H1 (cell line): ENCODE measurements around the gene CYLD. TPM values are rescaled to one million over a fixed set of nuclear protein-coding genes. Genes with fewer than 3 reads are reported as not detected.

ENCODE experiments used
- CTCF ChIA-PET: fragments of 300-600 bp; sonication (Branson Sonifier 250); formaldehyde crosslinking; loops from one replicate; lab custom pipeline; 2021; ENCODE audit not compliant: partially characterized antibody; lab: Charles Lee
- POLR2A ChIA-PET: fragments of 300-600 bp; sonication (Branson Sonifier 250); formaldehyde crosslinking; loops from one replicate; lab custom pipeline; 2021; ENCODE audit warnings: inconsistent platforms; ENCODE audit not compliant: partially characterized antibody; lab: Charles Lee
- DNase-seq, 2 experiments: peaks; one replicate each; pipeline versions ENCODE4 v3.0.0 to v3.0.0-alpha.2; 2010 to 2022; ENCODE audit warnings: low spot score in 2 of 2, low read depth in 1 of 2, mixed read lengths in 1 of 2
- FAIRE-seq: peaks from 2 replicates; lab custom pipeline; 2011; peaks lifted over from hg19 to GRCh38; lab: Jason Lieb, UNC
- H2AFZ ChIP-seq: 2 replicates; pipeline ENCODE4 v1.8.1; 2012; ENCODE audit warnings: low read length, inconsistent platforms
- H2AK5ac ChIP-seq: 2 replicates; pipeline ENCODE4 v1.6.1; 2013; ENCODE audit warnings: low read depth, low read length
- H2BK120ac ChIP-seq: replicated peaks from 2 replicates; pipeline ENCODE3; 2013; ENCODE audit warnings: low read depth, low read length, inconsistent platforms
- H2BK12ac ChIP-seq: 2 replicates; pipeline ENCODE4 v1.6.1; 2013; ENCODE audit warnings: low read depth, low read length
- H2BK15ac ChIP-seq: 2 replicates; pipeline ENCODE4 v1.6.1; 2013; ENCODE audit warnings: low read length
- H2BK20ac ChIP-seq: 2 replicates; pipeline ENCODE4 v1.6.1; 2013; ENCODE audit warnings: low read length
- H2BK5ac ChIP-seq: 2 replicates; pipeline ENCODE4 v1.6.1; 2013; ENCODE audit warnings: low read depth, low read length
- H3K14ac ChIP-seq: 2 replicates; pipeline ENCODE4 v1.6.1; 2013; ENCODE audit warnings: inconsistent platforms; ENCODE audit not compliant: insufficient read length
- H3K18ac ChIP-seq: 2 replicates; pipeline ENCODE4 v1.6.1; 2013; ENCODE audit warnings: low read length; ENCODE audit errors: extremely low read depth
- H3K23ac ChIP-seq: 2 replicates; pipeline ENCODE4 v1.6.1; 2013; ENCODE audit warnings: inconsistent platforms; ENCODE audit not compliant: insufficient read length
- H3K23me2 ChIP-seq: 2 replicates; pipeline ENCODE4 v1.6.1; 2013; ENCODE audit warnings: low read depth, low read length
- H3K27ac ChIP-seq: 2 replicates; pipeline ENCODE4 v1.6.1; 2011; ENCODE audit warnings: low read depth, low read length, inconsistent platforms
- H3K27me3 ChIP-seq, 4 experiments: replicated peaks in 1 of 4; 1 replicate in 1 of 4; 2 replicates in 3 of 4; pipeline versions ENCODE4 v1.6.1 to v1.8.1; 2011 to 2013; ENCODE audit warnings: low read length in 3 of 4, mild to moderate bottlenecking in 3 of 4, inconsistent platforms in 2 of 4, mixed read lengths in 2 of 4, moderate library complexity in 1 of 4; ENCODE audit not compliant: control insufficient read depth in 3 of 4, insufficient read depth in 3 of 4; ENCODE audit errors: extremely low read depth in 1 of 4
- H3K36me3 ChIP-seq, 4 experiments: 2 replicates each; pipeline versions ENCODE4 v1.6.1 to v1.8.1; 2011 to 2013; ENCODE audit warnings: mild to moderate bottlenecking in 4 of 4, low read length in 3 of 4, moderate library complexity in 2 of 4, control low read depth in 1 of 4, inconsistent platforms in 1 of 4; ENCODE audit not compliant: insufficient read depth in 4 of 4, control insufficient read depth in 2 of 4
- H3K4ac ChIP-seq: replicated peaks from 2 replicates; pipeline ENCODE3; 2013; ENCODE audit warnings: low read length, low read depth, mixed read lengths, inconsistent platforms; ENCODE audit not compliant: insufficient read length
- H3K4me1 ChIP-seq, 4 experiments: replicated peaks in 1 of 4; 1 replicate in 1 of 4; 2 replicates in 3 of 4; pipeline versions ENCODE4 v1.6.1 to v1.8.1; 2011 to 2013; ENCODE audit warnings: low read length in 3 of 4, inconsistent platforms in 2 of 4, mixed read lengths in 1 of 4; ENCODE audit not compliant: insufficient read depth in 4 of 4, control insufficient read depth in 3 of 4
- H3K4me2 ChIP-seq, 2 experiments: 2 replicates each; pipeline versions ENCODE4 v1.6.1 to v1.8.1; 2011 to 2013; ENCODE audit warnings: low read depth in 2 of 2, low read length in 2 of 2, control low read depth in 1 of 2, inconsistent platforms in 1 of 2, mild to moderate bottlenecking in 1 of 2; ENCODE audit not compliant: insufficient read depth in 1 of 2
- H3K4me3 ChIP-seq, 4 experiments: fragments of 200-600, 300-600 bp in 1 of 4; sonication (generic), shearing (Covaris generic), sonication (Bioruptor Twin) in 1 of 4; 2 replicates each; pipeline versions ENCODE4 v1.5.1 to v1.8.1; 2011 to 2016; ENCODE audit warnings: low read length in 4 of 4, low read depth in 3 of 4, control low read depth in 2 of 4, inconsistent platforms in 2 of 4, mild to moderate bottlenecking in 2 of 4, mixed read lengths in 1 of 4, moderate library complexity in 1 of 4; ENCODE audit not compliant: insufficient read depth in 2 of 4; ENCODE audit errors: extremely low read depth in 1 of 4
- H3K56ac ChIP-seq: replicated peaks from 2 replicates; pipeline ENCODE3; 2013; ENCODE audit warnings: low read depth, mild to moderate bottlenecking, mixed read lengths, low read length, inconsistent platforms; ENCODE audit not compliant: insufficient read length
- H3K79me1 ChIP-seq: 2 replicates; pipeline ENCODE4 v1.6.1; 2013; ENCODE audit warnings: low read depth, low read length, control low read depth
- H3K79me2 ChIP-seq, 2 experiments: 2 replicates each; pipeline versions ENCODE4 v1.6.1 to v1.8.1; 2012 to 2013; ENCODE audit warnings: low read length in 2 of 2, mild to moderate bottlenecking in 2 of 2, inconsistent platforms in 1 of 2; ENCODE audit not compliant: insufficient read depth in 2 of 2, control insufficient read depth in 1 of 2
- H3K9ac ChIP-seq, 4 experiments: replicated peaks in 1 of 4; 1 replicate in 1 of 4; 2 replicates in 3 of 4; pipeline versions ENCODE4 v1.6.1 to v1.8.1; 2011 to 2013; ENCODE audit warnings: low read depth in 3 of 4, low read length in 3 of 4, control low read depth in 2 of 4, mild to moderate bottlenecking in 2 of 4, moderate library complexity in 2 of 4, inconsistent platforms in 1 of 4; ENCODE audit errors: extremely low read depth in 1 of 4
- H3K9me3 ChIP-seq, 2 experiments: 2 replicates each; pipeline versions ENCODE4 v1.6.1 to v1.8.1; 2012 to 2013; ENCODE audit warnings: mild to moderate bottlenecking in 2 of 2, moderate library complexity in 2 of 2, control low read depth in 1 of 2, inconsistent platforms in 1 of 2, low read depth in 1 of 2, low read length in 1 of 2, mixed read lengths in 1 of 2; ENCODE audit not compliant: insufficient read depth in 2 of 2
- H4K20me1 ChIP-seq, 2 experiments: replicated peaks in 1 of 2; 2 replicates each; pipeline versions ENCODE3 to v1.8.1; 2011 to 2013; ENCODE audit warnings: inconsistent platforms in 2 of 2, low read length in 2 of 2, mild to moderate bottlenecking in 1 of 2; ENCODE audit not compliant: insufficient read depth in 2 of 2, control insufficient read depth in 1 of 2
- H4K5ac ChIP-seq: 2 replicates; pipeline ENCODE4 v1.6.1; 2013; ENCODE audit warnings: low read length, low read depth, mixed read lengths, inconsistent platforms; ENCODE audit not compliant: insufficient read length
- H4K8ac ChIP-seq: 2 replicates; pipeline ENCODE4 v1.8.0; 2013; ENCODE audit warnings: mild to moderate bottlenecking, moderate library complexity, low read length, inconsistent platforms; ENCODE audit not compliant: insufficient read depth; ENCODE audit errors: extremely low read depth
- H4K91ac ChIP-seq: replicated peaks from 2 replicates; pipeline ENCODE3; 2013; ENCODE audit warnings: low read length, mixed read lengths, inconsistent platforms; ENCODE audit not compliant: insufficient read length
- CBX8 ChIP-seq: fragments of 300-800, 300-1000 bp; sonication (generic); IDR thresholded peaks from 2 replicates; pipeline ENCODE4 v1.7.1; 2016; ENCODE audit warnings: low read depth, low read length, borderline replicate concordance
- CEBPB ChIP-seq: IDR thresholded peaks from 2 replicates; pipeline ENCODE4 v1.6.1; 2012; ENCODE audit warnings: low read depth, low read length
- EGR1 ChIP-seq: IDR thresholded peaks from 2 replicates; pipeline ENCODE4 v1.6.1; 2011; ENCODE audit warnings: low read depth, low read length, borderline replicate concordance
- GABPA ChIP-seq: IDR thresholded peaks from 2 replicates; pipeline ENCODE4 v1.6.1; 2011; ENCODE audit warnings: mild to moderate bottlenecking, low read length, moderate library complexity, borderline replicate concordance; ENCODE audit not compliant: insufficient read depth
- JUN ChIP-seq: IDR thresholded peaks from 2 replicates; pipeline ENCODE4 v1.6.1; 2011; ENCODE audit warnings: low read depth, mild to moderate bottlenecking, improper control_type of control experiment, low read length
- POLR2AphosphoS5 ChIP-seq: IDR thresholded peaks from 2 replicates; pipeline ENCODE4 v1.6.1; 2011; ENCODE audit warnings: low read depth, low read length
- SUZ12 ChIP-seq: fragments of 200-600 bp; sonication (generic); IDR thresholded peaks from 2 replicates; pipeline ENCODE4 v1.6.1; 2012; ENCODE audit warnings: mild to moderate bottlenecking, inconsistent platforms, low read length, moderate library complexity, mixed read lengths
- TCF12 ChIP-seq: IDR thresholded peaks from 2 replicates; pipeline ENCODE4 v1.6.1; 2011; ENCODE audit warnings: low read depth, mild to moderate bottlenecking, low read length
- TEAD4 ChIP-seq: IDR thresholded peaks from 2 replicates; pipeline ENCODE4 v1.6.1; 2012; ENCODE audit warnings: low read depth, low read length, inconsistent platforms, mixed read lengths
- ZNF274 ChIP-seq: IDR thresholded peaks from 2 replicates; pipeline ENCODE4 v1.7.0; 2012; ENCODE audit warnings: low read length, borderline replicate concordance; ENCODE audit errors: extremely low read depth
- WGBS, 2 experiments: shearing (Covaris generic) in 1 of 2; methylation state at CpG; one replicate each; pipeline versions ENCODE4 v1.1.6 to v1.1.7; 2013 to 2015; ENCODE audit warnings: low lambda C conversion rate in 2 of 2, mixed read lengths in 2 of 2, inconsistent platforms in 1 of 2, low coverage in 1 of 2, missing lambda C conversion rate in 1 of 2; ENCODE audit not compliant: insufficient replicate concordance in 2 of 2, insufficient coverage in 1 of 2, insufficient read length in 1 of 2; ENCODE audit errors: extremely low coverage in 1 of 2, missing lambda C conversion rate in 1 of 2; 5-methylcytosine and 5-hydroxymethylcytosine counted together
- polyA plus RNA-seq, 7 experiments: library from polyadenylated mRNA; depleted of rRNA in 3 of 7; stranded (reverse) in 5 of 7; unstranded in 2 of 7; fragments of >200 nt in 5 of 7; fragments of 200-250 nt in 2 of 7; gene quantifications; 1 replicate in 5 of 7; 2 replicates in 1 of 7; 4 replicates in 1 of 7; pipeline versions ENCODE4 v1.2.1 to v1.2.3, GENCODE V29; 2011 to 2013; ENCODE audit warnings: missing spikeins in 2 of 7, mixed read lengths in 2 of 7
- total RNA-seq: library from RNA; stranded (reverse); fragmentation: NEBNext Ultra II Directional; extraction: Animal tissue kit (Norgen Biotek cat#: 25700); gene quantifications from 2 replicates; pipeline ENCODE4 v1.2.1, GENCODE V29; 2021
- TF ChIP-seq, protein P1 (sequence below), 3 experiments: IDR thresholded peaks; 1 replicate in 2 of 3; 2 replicates in 1 of 3; pipeline versions ENCODE4 v1.5.1 to v1.6.1; 2011; ENCODE audit warnings: low read length in 3 of 3, mild to moderate bottlenecking in 3 of 3, inconsistent platforms in 2 of 3, low read depth in 1 of 3, moderate library complexity in 1 of 3; ENCODE audit not compliant: insufficient read depth in 1 of 3; ENCODE audit errors: control extremely low read depth in 1 of 3
- TF ChIP-seq, protein P2 (sequence below): IDR thresholded peaks from 2 replicates; pipeline ENCODE4 v1.6.1; 2012; ENCODE audit warnings: inconsistent platforms

The CYLD gene
- total and polyA plus RNA-seq, 2 of the 8 experiments (the other 6 are each of a cell fraction or from before 2014, with no cell fraction given): 3.7 to 18.8 TPM

DNA sequence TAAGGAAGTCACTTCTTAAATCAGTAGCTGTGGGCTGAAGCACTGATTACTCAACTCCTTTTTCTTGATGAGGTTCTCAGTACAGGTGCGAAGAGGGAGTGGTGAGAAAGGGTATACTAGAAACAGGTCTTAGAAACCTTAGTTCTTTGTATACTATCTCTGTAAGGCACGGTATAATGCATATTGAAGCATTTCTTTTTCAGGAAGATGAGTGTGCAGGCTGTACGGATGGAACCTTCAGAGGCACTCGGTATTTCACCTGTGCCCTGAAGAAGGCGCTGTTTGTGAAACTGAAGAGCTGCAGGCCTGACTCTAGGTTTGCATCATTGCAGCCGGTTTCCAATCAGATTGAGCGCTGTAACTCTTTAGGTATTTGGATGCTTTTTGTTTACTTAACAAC is 39.2 kb downstream of the CYLD start:
- no peak overlapping the region for H2BK20ac ChIP-seq
- H3K4me3 ChIP-seq: no peak overlapping the region
- no peak overlapping the region for H4K91ac ChIP-seq
- CTCF ChIA-PET: interaction anchor here (0.6 to 2.3 kb wide), 20 partner anchors 12 to 1029 kb away, joined by 3 to 17 read pairs (median 3); no protein-coding TSS in a partner anchor
- no peak for FAIRE-seq
- no peak overlapping the region for H4K8ac ChIP-seq
- H3K18ac ChIP-seq: no peak overlapping the region
- WGBS, 2 experiments: 81% methylated on average over 7 of the region's 7 CpGs; no CpG with 5 or more reads in 1 of the 2 experiments
- H3K27me3 ChIP-seq: no peaks in the 10 kb centered on the region
- H3K14ac ChIP-seq: no peak overlapping the region
- no peak overlapping the region for H2BK12ac ChIP-seq
- no peak overlapping the region for H2AK5ac ChIP-seq
- no peaks in the 10 kb centered on the region for H4K20me1 ChIP-seq
- no peak overlapping the region for H3K23ac ChIP-seq
- no peaks in the 10 kb centered on the region for H3K79me2 ChIP-seq
- no peaks in the 10 kb centered on the region for H3K4me1 ChIP-seq
- POLR2A ChIA-PET: interaction anchor here (0.6 to 0.7 kb wide), 3 partner anchors 23 to 29 kb away, joined by 3 read pairs; no protein-coding TSS in a partner anchor
- H2BK15ac ChIP-seq: no peak overlapping the region
- H3K36me3 ChIP-seq: no peaks in the 10 kb centered on the region; a peak in 1 of 8 replicates
- H3K4me2 ChIP-seq: no peak overlapping the region
- H2AFZ ChIP-seq: no peak overlapping the region
- no peak overlapping the region for H4K5ac ChIP-seq
- peak in 1 of 2 experiments; percentile 13 for DNase-seq
- no peaks in the 10 kb centered on the region for H3K79me1 ChIP-seq
- H3K4ac ChIP-seq: no peak overlapping the region
- H3K56ac ChIP-seq: no peak overlapping the region
- no peak overlapping the region for H2BK5ac ChIP-seq
- no peak overlapping the region for H3K9ac ChIP-seq
- no peak overlapping the region for H2BK120ac ChIP-seq
- H3K27ac ChIP-seq: no peak overlapping the region
- H3K9me3 ChIP-seq: no peaks in the 10 kb centered on the region
- no peaks in the 10 kb centered on the region for H3K23me2 ChIP-seq
- TF ChIP-seq, protein P1, sequence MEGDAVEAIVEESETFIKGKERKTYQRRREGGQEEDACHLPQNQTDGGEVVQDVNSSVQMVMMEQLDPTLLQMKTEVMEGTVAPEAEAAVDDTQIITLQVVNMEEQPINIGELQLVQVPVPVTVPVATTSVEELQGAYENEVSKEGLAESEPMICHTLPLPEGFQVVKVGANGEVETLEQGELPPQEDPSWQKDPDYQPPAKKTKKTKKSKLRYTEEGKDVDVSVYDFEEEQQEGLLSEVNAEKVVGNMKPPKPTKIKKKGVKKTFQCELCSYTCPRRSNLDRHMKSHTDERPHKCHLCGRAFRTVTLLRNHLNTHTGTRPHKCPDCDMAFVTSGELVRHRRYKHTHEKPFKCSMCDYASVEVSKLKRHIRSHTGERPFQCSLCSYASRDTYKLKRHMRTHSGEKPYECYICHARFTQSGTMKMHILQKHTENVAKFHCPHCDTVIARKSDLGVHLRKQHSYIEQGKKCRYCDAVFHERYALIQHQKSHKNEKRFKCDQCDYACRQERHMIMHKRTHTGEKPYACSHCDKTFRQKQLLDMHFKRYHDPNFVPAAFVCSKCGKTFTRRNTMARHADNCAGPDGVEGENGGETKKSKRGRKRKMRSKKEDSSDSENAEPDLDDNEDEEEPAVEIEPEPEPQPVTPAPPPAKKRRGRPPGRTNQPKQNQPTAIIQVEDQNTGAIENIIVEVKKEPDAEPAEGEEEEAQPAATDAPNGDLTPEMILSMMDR (IDR thresholded peaks at IDR 0.05; ENCODE audit: control extremely low read depth in 1 of 3, insufficient read depth in 1 of 3, low read depth in 1 of 3, low read length in 3 of 3): peak; percentile 50 to 79 (median 55)
- no peak for TF ChIP-seq CBX8
- no peak for TF ChIP-seq TCF12
- no peak for TF ChIP-seq GABPA
- TF ChIP-seq JUN: 0 out of 2 replicates have a peak, but pooled peaks have one; percentile 27
- TF ChIP-seq CEBPB: peak; percentile 74
- TF ChIP-seq, protein P2, sequence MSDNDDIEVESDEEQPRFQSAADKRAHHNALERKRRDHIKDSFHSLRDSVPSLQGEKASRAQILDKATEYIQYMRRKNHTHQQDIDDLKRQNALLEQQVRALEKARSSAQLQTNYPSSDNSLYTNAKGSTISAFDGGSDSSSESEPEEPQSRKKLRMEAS: no peak
- TF ChIP-seq TEAD4: 0 out of 2 replicates have a peak, but pooled peaks have one; percentile 15
- TF ChIP-seq SUZ12: no peak
- TF ChIP-seq EGR1: no peak
- no peak for TF ChIP-seq ZNF274
- TF ChIP-seq POLR2AphosphoS5: no peak
